GM18502 (cell line): Measurements from ENCODE around the gene PRKCQ.

Experiments used
- ATAC-seq: cut with Tn5 transposase; IDR thresholded peaks from one replicate; pipeline ENCODE4 v1.9.1; 2021; ENCODE audit warnings: mild to moderate bottlenecking; ENCODE audit not compliant: unreplicated experiment, poor library complexity

Gene PRKCQ

DNA sequence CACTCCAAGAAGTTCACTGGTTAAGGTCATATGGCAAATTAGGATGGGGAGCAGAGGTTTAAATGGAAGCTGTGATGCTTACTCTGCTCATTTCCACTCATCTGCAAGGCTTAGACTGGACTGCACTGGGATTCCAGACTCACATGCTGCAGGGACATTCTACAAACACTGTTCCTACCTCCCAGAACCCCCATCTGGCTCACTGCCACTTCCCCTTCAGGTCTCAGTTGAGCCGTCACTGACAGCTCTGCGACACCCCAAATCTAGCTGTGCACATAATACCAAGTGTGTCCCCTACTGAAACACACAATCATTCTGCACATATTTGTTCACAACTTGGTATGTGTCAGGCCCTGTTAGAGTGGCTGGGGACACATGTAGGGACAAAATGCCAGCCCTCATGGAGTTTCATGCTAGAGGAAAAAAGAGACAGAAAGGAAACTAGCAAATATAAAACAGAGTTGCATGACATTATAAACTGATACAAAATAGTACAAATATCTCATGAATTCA, 5.4 kb downstream of the PRKCQ start:
- ATAC-seq: no peak

DNA sequence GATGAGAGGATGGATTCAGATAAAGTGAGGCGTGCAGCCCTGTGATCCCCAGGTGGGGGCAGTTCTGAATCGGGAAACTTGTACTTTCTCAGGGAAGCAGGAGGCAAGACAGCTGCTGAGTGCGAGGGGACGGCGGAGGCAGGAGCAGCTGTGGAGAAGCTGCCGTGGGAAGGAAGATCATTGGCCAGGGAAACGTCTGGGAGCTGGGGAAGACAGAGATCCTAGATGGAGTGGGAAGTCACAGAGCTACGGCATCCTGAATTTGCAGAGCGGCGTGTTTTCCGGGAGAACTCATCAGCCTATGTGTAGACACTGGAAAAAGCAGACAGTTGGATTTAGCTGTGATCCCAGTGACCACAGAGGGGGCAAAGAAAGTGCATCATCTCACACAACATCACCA, 9.2 kb downstream of the PRKCQ start:
- no peak for ATAC-seq

DNA sequence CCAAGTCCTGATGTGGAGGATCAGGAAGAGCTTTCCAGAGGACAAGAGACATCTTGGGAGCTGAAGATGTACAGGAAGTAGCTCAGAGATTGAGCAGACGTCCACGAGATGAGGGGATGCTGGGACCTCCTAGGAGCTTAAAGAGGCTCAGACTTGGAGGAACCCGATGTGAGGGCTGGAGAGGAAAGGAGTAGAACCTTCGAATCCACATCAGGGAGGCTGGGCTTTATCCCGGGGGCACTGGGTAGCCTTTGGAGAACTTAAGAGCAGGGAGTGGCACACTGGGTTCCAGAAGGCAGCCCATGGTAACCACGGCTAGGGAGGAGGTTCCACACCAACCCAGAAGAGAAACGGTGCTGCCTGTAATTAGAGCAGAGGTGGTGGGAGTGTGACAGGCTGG, 10.8 kb downstream of the PRKCQ start:
- ATAC-seq: no peak

DNA sequence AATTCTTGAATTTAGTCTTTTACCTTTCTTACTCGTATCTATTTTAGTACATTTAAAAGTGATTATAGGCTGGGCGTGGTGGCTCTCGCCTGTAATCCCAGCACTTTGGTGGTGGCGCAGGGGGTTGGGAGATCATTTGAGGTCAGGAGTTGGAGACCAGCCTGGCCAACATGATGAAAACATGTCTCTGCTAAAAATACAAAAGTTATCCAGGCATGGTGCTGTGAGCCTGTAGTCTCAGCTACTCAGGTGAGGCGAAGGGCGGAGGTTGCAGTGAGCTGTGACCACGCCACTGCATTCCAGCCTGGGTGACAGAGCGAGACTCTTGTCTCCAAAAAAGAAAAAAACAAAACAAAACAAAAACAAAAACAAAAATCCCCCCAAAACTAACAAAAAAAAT, 12.2 kb downstream of the PRKCQ start:
- ATAC-seq: no peak

DNA sequence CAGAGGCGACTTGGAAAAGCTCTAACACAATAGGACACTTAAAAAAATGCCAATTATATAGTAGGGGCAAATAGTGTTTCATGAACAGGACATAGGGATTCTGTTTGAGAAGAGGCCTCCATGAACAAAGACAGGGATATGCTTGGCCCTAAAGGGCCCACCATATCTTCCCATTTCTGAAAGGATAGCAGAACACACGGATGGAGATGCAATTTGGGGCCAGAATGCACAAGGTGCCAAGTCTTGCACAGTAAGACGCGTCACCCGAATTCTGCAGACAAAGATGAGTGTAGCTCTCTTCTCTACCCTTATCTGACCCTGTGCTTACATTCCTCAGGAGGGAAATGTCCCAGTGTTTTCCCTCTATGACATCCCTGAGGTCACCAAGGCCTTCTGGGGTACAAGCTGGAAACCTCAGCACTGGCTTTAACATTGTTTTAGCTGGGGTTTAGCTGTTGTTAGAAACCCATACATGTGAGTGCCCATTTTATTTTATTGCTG, 12.8 kb downstream of the PRKCQ start:
- no peak for ATAC-seq

DNA sequence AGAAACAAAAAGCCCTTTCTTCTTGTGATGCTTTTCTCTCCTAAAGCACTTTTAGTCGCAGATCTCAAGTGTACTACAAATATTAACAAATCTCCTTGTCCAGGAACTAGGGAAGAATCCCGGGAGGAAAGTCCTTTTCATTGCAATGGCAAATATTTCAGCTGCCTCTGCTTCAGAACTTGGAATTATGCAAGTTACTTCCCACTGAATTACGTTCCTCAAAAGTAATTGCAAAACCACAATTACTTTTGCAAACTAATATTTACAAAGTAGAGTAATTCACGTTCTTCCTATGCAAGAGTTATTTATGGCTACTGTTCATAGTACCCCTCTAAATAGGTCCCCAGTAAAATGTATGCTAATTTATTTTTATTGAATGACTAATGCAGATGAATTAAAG, 14.5 kb downstream of the PRKCQ start:
- no peak for ATAC-seq

DNA sequence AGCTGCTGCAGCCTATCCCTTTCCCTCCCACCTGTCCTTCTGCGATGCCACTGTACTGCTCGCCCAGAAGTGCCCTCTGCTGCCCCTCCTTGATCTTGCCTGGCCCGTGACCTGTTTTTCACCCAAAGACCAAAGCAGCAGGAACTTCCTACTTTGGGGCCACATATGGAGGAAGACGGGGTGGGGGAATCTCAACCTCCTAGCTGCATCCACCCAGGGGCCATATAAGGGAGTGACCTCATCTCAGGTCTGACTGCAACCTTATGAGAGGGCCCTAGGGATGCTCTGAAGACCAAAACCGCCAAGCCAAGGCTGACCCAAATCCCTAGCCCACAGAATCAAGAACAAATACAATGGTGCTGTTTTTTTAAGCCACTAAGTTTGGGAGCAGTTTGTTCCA, 15.7 kb downstream of the PRKCQ start:
- ATAC-seq: no peak

DNA sequence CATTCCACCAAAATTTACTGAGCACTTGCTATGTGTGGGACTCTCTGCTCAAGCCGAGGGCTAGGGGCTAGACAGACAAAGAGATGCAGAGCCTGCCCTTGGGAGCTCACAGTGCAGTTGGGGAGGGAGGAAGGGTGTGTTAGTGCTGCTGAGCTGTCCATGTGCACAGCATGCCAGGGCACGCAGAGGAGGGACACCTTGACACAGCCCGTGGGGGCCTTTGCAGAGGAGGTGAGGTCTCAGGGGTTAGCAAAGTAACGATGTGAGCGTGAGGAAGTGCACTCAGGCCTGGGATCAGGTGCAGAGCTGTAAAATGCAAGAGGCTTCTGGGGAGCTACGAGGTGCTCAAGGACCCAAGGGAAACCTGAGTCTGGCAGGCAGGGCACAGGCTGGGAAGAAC, 16.3 kb downstream of the PRKCQ start:
- ATAC-seq: no peak

DNA sequence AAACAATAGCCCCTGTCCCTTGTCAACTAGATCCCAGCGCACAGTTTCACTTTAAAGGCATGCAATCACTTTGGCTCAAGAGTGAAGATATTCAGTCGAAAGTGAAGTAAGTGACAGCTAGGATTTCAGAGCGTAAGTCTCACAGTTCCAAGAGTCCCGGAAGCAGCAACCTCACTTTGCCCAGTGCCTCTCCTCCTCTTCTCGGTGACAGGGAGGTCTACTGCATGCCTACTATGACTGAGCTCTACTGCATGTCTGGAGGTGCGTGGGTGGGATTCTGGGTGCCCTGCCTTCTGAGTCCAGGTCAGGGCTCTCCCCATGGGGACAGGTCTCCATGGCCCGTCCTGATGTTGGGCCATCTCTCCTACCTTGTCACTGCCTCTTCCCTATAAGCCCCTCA, 17.0 kb downstream of the PRKCQ start:
- no peak for ATAC-seq

DNA sequence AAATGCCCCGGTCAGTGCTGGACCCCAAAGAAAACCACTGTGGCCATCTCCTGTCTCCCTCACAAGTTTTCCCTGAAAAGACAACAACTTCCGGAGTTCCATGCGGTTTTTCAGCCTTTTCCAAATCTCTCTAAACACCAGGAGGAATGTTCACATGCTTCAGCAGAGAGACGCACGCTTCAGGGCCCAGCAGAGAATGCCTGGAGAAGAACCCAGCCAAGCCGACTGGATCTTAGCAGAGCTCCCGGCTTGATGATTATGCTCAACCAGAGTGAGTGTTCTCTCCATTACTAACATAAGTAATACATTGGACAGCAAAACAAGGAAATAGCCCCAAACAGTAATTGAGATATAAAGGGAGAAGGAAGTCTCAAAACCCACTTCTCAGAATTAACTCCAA, 17.9 kb downstream of the PRKCQ start:
- ATAC-seq: no peak

DNA sequence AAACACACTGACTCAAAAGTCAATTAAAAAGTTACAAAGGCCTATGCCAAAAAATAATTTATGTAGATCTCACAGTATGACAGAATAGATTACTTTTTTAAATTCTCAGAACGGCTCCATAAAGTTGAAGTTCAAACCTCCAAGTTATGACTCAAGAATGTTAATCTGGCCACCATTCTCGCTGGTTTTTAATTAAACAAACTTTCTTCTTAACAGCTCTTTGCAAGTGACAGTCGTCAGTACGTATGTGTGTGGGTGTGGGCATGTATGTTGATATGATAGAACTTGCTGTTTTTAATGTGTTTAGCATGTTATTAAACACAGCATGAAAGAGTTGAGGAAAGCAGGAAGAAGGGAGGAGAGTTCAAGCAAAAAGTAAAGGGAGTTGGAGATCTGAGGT, 18.5 kb downstream of the PRKCQ start:
- ATAC-seq: no peak

DNA sequence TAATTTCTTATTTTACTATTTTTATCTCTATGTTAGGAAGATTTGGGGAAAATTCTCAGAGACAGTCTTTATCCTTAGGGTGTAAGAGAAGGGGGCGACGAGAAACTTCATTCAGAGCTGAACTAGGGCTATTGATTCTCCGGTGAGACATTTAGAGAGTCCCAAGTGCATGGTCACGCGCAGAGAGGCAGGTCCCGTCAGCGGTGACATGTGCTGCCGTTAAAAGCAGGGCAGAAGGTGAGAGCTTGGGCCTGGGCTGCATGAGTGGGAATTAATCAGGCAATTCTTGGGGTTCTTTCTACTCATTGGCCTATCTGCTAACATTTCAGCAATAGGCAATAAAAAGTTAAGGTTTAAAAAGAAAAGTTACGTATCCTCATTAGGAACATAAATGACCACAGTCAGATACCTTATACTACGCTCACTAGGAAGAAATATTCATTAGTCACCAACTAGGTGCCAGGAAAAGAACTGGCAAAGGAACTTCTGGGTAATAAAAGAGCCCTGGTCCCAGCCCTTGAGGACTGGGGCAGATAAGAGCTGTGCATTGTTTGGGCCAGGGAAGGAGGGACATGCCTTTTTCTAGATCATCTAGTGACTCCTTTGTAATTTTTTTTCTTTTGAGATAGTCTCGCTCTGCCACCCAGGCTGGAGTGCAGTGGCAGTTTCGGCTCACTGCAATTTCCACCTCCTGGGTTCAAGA, 21.2 kb downstream of the PRKCQ start:
- ATAC-seq: no peak

DNA sequence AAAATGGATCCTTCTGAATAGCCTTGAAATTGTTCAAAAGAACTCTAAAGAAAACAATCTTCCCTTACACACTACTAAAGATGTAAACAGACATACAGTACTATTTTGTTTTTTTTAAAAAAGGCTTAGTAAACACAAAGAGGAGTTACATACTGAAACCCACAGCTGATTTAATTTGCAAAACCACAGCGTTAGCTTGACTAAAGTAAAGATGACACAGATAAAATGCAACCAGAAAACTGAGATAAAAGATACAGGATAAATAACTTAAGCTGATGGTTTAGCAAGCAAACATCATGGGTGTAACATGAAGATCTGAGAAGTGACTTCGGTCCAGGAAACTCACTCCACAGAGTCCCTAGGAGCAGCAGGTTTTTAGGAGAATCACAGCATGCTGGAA, 21.8 kb downstream of the PRKCQ start:
- no peak for ATAC-seq

DNA sequence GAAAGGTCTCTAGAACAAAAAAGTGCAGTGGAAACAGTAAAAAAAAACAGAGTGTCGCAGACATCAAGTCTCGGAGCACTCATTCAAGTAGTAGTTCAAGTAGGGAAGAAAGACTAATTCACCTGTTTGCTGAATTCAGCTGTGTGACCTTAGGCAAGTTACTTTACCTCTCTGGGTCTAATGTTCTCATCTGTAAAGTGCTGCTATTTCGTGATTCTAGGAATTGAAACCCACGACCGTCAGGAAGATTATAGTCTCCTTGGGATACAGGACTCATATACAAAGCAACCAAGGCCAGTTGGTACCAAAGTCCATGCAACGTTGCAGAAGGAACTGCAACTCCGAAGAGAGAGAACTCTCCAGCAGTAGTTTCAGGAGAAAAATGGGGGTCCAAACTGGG, 26.1 kb downstream of the PRKCQ start:
- ATAC-seq: no peak

DNA sequence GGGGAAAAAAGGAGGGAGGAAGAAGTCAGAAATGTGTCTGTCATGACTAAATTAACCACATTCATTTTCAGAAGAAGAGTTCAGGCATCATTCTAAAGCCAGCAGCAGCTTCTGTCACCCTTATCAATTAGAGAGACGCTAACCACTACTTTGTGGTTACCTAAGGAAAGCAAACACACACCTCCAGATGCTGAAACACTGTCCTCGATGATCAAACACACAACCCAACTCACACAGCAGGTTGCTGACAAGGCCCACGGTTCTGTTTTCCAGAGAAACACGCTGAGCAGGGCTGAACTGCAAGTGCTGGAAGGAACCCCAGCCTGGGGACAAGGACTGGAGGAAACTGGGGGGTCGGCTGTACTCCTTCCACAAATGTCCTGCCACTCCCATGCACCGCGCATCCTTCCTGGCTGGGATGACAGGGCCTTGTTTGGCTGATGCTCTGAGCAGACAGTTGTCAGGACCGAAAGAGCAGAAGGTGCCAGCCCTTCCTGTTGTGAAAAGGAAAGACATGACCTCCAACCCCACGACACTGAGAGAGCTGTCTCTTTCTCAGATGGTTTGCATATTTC, 36.6 kb downstream of the PRKCQ start:
- ATAC-seq: no peak

DNA sequence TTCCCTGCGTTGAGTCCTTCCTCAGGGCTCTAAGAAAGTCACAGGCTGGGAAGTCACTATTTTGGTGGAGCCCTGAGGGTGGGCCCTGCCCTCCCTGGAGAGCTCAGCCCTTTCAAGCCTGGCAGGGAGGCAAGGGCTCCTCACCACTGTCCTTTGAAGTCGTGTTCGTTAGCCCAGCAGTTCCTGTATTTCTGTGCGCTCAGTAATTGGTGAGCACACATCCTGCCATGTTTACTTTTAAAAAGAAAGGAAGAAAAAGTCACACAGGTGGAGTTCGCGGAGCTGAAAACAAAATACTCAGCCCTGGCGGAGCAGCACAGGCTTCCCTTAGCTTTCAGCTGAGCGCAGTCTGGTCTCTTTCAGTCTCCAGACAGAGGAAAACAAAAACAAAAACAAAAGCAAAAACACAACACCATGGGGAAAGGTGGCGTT, 37.1 kb downstream of the PRKCQ start:
- no peak for ATAC-seq

DNA sequence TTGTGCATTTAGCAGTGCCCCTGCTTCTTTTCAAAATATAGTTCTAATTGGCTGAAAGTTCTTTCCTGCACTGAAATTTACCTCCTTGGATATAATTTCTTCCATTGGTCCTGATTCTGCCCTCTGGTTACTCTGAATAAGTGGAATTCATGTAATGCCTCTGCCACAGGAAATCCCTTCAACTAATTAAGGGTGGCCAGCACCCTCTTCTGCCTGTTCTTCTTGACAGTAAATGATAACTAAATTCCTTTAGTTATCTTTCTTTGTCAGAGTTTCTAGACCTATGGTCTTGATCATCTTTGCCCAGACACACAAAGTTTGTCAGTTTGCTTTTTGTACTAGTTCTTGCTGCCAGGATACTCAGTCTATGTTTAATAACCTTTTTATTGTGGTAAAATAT, 40.2 kb downstream of the PRKCQ start:
- ATAC-seq: no peak

DNA sequence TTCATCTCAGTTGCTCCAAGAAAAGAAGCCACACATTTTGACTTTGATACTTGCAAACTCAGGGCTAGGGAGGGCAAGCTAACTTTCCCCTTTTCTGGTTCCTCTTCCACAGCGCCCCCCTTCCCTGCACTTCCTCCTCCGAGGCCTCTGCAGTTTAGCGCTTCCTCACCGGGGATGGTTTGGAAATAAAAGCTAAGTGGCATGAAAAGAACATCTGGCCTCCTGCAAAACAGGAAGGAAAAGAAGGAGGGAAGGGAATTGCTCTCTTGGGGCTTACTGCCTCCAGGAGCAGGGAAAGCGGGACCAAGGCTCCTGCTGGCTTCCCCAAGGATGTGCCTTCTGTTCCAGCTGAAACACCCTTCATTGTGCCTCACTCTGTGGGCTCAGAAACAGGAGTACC, 42.3 kb downstream of the PRKCQ start:
- ATAC-seq: no peak

DNA sequence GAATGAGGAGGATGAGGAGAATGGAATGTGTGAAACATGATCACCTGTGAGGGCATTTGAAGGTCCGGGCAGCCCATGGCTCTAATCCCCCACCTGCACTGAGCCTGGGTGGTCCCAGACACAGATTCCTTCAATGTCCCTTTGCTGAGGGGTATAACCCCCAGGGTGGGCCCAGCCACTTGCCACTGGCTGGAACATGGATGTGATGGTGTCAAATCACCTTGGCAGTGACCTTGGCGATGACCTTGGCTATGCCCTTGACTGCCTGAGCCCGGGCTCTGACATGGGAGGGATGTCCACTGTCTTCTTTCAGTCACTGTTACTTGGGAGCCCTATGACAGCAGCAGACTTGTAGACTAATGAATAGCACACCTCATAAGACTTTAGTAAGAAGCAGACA, 44.0 kb downstream of the PRKCQ start:
- ATAC-seq: no peak

DNA sequence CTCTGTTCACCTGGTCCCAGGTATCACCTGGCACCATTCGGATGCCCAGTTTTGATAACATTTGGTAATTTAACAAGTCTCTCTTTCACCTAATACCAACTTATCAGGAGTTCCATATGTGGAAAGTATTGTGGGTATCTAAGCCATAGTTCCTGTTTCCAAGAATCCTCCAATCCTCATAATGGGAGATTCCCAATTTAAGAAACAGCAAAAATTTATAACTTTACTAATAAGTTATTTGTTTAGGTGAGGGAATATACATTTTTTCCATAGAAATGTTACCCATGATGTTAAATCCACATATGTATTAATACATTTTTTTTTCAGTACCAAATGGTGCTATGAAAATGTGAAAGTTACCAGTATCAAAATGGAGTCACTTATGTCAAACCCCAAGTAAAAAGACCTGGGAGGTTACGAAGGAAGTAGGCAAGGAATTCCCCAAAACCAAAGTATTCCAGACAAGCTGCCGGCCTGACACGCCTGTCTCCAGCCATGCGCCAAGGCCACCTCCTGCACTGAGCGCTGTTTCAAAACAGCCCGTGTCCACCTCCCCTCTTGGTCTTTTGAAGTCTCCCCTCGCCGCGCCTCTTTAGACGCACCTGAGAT, 44.8 kb downstream of the PRKCQ start:
- ATAC-seq: no peak

DNA sequence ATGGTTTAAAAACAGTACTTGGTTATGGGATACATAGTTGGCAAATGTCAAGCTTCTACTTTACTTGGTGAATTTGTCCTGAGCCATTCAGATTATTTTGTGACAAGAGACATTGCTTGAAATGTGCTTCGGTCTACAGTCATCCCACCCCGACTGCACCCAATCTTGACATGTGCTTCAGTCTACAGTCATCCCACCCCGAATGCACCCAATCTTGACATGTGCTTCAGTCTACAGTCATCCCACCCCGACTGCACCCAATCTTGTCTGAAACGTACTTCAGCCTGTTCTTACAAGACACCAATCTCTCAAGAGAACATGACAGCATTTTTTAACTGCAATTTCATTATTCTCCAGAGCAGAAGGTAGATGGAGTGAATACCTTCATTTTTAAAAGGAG, 47.8 kb downstream of the PRKCQ start:
- ATAC-seq: no peak

DNA sequence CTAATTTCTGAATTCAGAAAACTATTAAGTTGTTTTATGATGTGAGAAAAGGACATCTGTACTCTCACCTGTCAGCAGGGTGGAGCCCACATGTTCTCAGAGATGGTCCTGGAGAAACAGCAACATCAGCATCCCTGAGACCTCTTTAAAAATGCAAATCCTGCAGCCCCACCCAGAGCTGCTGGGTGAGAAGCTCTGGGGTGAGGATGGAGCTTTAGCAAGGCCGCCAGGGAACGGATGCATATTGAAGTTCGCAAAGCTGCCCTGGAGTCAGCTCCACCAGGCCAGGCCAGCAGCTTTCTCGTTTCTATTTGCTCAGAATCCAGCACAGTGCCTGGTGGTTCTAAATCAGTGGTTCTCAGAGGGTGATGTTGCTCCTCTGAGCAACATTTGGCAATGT, 49.1 kb downstream of the PRKCQ start:
- no peak for ATAC-seq
